Measurements from ENCODE around the gene RMC1. TPM values are rescaled to one million over a fixed set of nuclear protein-coding genes. Genes with fewer than 3 reads are reported as not detected.

Gene RMC1
- 27.6 and 28.5 TPM in 2 replicates for total RNA-seq

GRCh38 chr18:23503038-23503962, at the start of gene RMC1:
Gene RMC1, plus strand, starts transcription at chr18:23503511. Its CDS starts 108 bp downstream, at chr18:23503619.

Other genes with a start within 250 kb of the RMC1 start
- gene RIOK3, start 50.2 kb upstream of the RMC1 start, total RNA-seq = 44.1 and 83.7 TPM in 2 replicates
- 20.5 and 63.4 TPM in 2 replicates for gene NPC1, start 83.0 kb downstream of the RMC1 start, total RNA-seq
- gene ANKRD29, start 159.4 kb downstream of the RMC1 start, total RNA-seq = 0.38 and 3.9 TPM in 2 replicates
- 0.96 and 4.8 TPM in 2 replicates for gene LAMA3, start 185.9 kb downstream of the RMC1 start, total RNA-seq